ENCODE results near the gene PRKCH.

DNA sequence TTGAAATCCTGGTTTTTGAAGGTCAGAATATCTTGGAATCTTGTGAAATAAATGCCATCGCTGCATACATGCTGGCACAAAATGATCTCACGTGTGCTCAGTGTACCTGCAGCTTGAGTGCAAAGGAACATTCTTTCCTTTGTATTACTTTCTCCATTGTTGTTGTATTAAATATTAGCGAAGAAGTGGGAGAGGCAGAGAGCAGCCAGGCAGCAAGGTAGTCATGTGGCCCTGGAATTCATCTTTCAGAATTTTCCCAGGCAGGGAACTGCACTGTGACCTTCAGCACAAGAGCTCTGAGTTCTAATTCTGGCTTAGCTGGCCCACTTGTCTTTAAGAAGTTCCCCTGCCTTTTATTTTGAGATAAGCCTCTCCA, 145.5 kb downstream of the PRKCH start:
- TF ChIP-seq POLR2A (IDR thresholded peaks at IDR 0.05; ENCODE audit: low read length): no peak
- no peak for TF ChIP-seq GATA1 (IDR thresholded peaks at IDR 0.05; ENCODE audit: low read depth, low read length)
